ENCODE data around the gene BCL7C.

BCL7C gene

GRCh38 chr16:30858829-30859423 is 35.0 kb downstream of the BCL7C start:
- no peak for DNase-seq

- DNase-seq = no peak
Observed at GRCh38 chr16:30858111-30858495, 35.8 kb downstream of the BCL7C start.

- no peak for DNase-seq
Observed at GRCh38 chr16:30853758-30854157, 40.1 kb downstream of the BCL7C start.

GRCh38 chr16:30850246-30850645 is 43.6 kb downstream of the BCL7C start:
- DNase-seq = no peak

DNA sequence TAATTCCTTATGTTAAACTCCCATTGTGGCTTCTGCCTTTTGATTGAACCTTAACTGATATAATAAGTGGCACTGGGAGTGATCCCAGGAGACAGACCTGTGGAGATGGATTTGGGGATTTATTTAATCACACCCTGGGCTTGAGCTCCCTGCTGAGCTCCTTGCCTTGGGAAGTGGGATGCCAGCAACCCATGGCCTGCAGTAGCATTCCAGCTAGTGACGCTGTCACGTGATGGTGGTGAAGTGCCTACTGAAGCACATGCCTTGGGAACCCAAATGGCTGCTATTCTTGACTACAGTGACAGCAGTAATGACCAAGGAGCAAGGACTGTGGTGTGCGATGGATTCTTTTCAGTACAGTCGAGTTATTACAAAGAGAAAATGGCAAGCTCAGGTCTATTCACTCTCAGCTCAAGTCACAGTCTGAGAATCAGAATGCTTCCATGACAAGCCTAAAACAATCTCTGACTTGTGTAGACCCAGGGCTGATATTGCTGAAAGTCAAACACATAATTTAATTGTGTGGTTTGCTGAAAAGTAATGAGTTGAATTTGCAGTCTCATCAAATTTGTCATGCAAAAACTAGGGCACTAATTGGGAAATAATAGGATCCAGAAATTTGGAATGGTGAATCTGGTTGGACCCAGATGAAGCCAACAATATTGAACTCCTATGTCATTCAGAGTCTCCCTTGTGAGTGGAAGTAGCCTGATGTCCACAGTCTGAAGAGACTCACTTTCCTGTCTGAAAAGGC is 47.1 kb downstream of the BCL7C start:
- DNase-seq = no peak

DNA sequence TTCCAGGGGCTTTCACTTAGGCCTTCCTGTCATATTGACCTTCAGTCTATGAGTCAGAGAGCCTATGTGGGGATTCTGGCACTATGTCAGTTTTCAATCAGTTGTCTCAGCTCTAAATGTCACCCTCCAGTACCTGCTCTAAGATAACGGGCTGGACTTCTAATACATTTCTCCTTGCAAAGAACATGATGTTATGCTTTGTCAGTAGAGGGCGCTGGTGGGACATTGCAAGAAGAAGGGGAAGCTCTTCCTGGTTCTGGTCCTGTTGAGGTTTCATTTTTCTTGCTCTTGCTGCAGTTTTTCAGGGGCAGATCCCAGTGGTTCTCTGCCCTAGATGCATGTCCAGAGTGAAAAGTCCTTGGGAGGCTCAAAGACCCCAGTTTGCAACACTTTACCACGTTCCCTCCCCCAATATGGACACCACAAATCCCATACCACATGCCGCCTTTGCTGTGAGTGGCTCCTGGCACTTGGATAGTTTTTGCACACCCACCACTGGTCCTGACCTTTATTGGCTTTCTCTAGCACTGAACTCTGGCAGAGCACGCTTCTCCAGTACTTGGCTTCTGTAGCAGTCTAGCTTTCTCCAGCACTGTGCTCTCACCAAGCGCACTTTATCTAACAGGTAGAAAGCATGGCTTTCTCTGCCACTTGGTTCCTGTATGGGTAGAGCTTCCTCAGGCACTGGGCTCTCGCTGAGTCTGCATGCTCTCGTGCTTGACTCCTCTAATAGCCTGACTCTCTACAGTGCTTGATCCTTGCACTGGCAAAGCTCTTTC is 49.0 kb downstream of the BCL7C start:
- DNase-seq = peak; percentile 65

- no peak for DNase-seq
Observed at GRCh38 chr16:30844346-30844670, 49.6 kb downstream of the BCL7C start.

- no peak for DNase-seq
Observed at GRCh38 chr16:30843501-30843900, 50.4 kb downstream of the BCL7C start.

GRCh38 chr16:30842971-30843370 is 50.9 kb downstream of the BCL7C start:
- DNase-seq = no peak

- no peak for DNase-seq
Observed at GRCh38 chr16:30841332-30841731, 52.5 kb downstream of the BCL7C start.

DNA sequence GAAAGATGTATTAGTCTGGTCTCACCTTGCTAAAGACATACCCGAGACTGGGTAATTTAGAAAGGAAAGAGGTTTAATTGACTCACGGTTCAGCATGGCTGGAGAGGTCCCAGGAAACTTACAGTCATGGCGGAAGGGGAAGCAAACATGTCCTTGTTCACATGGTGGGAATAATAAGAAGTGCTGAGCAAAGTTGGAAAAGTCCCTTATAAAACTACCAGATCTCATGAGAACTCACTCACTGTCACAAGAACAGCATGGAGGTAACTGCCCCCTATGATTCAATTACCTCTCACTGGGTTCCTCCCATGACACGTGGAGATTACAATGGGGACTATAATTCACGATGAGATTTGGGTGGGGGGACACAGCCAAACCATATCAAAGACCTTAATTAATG is 53.3 kb downstream of the BCL7C start:
- no peak for DNase-seq

- no peak for DNase-seq
Observed at GRCh38 chr16:30839523-30840227, 54.2 kb downstream of the BCL7C start.

- no peak for DNase-seq
Observed at GRCh38 chr16:30838876-30839471, 54.9 kb downstream of the BCL7C start.

GRCh38 chr16:30837904-30838303 is 56.0 kb downstream of the BCL7C start:
- DNase-seq = no peak
